GM10248 (cell line): ENCODE measurements around the gene NTF3.

ENCODE experiments used
- CTCF ChIA-PET: fragments of 300-600 bp; sonication (Branson Sonifier 250); formaldehyde crosslinking; extraction: SDS; loops from one replicate; lab custom pipeline; 2021; ENCODE audit warnings: antibody characterized with exemption; lab: Yijun Ruan, JAX
- POLR2A ChIA-PET: fragments of 350-650 bp; sonication (Branson Sonifier 250); formaldehyde crosslinking; extraction: SDS; loops from one replicate; lab custom pipeline; 2020; ENCODE audit warnings: antibody characterized with exemption; lab: Yijun Ruan, JAX
- DNase-seq: peaks from one replicate; pipeline ENCODE4 v3.0.0; 2012; ENCODE audit errors: extremely low spot score
- CTCF ChIP-seq: IDR thresholded peaks from 2 replicates; pipeline ENCODE4 v1.5.1; 2012; ENCODE audit warnings: mild to moderate bottlenecking, low read depth; ENCODE audit errors: extremely low read depth, missing control alignments, control extremely low read depth

Gene NTF3

GRCh38 chr12:5488626-5488955, 56.7 kb downstream of the NTF3 start:
- ChIA-PET CTCF (no interaction called here), POLR2A (no interaction called here)
- TF ChIP-seq CTCF = no peak
- DNase-seq = no peak

- no peak for DNase-seq
- POLR2A ChIA-PET = no interaction called here
- TF ChIP-seq CTCF = no peak
- CTCF ChIA-PET = no interaction called here
These were observed 57.1 kb downstream of the NTF3 start for GRCh38 chr12:5489017-5489416.

GRCh38 chr12:5489760-5490406, 58.0 kb downstream of the NTF3 start:
- CTCF ChIA-PET = no interaction called here
- TF ChIP-seq CTCF = no peak
- no peak for DNase-seq
- POLR2A ChIA-PET = no interaction called here

GRCh38 chr12:5492562-5492961, 60.7 kb downstream of the NTF3 start:
- POLR2A ChIA-PET = no interaction called here
- no peak for DNase-seq
- TF ChIP-seq CTCF = no peak
- CTCF ChIA-PET = interaction anchor here (0.7 kb wide), 1 partner anchor 10 kb away, joined by 3 read pairs; no protein-coding TSS in a partner anchor

- no peak for TF ChIP-seq CTCF
- ChIA-PET CTCF (no interaction called here), POLR2A (no interaction called here)
- no peak for DNase-seq
These were observed 61.1 kb downstream of the NTF3 start for GRCh38 chr12:5493018-5493417.

GRCh38 chr12:5494343-5494742, 62.4 kb downstream of the NTF3 start:
- no peak for TF ChIP-seq CTCF
- ChIA-PET POLR2A (no interaction called here), CTCF (no interaction called here)
- DNase-seq = no peak
